ENCODE data around the gene ZNF534.

- TF ChIP-seq SREBF2 (CRISPR knock-in tag; IDR thresholded peaks at IDR 0.05), result no peak
- no peak for TF ChIP-seq ZNF263 (CRISPR knock-in tag; IDR thresholded peaks at IDR 0.05; ENCODE audit: borderline replicate concordance)
- no peak for TF ChIP-seq THRA (IDR thresholded peaks at IDR 0.05)
- no peak for TF ChIP-seq FOXP1 (CRISPR knock-in tag; IDR thresholded peaks at IDR 0.05)
- TF ChIP-seq ZBTB33 (CRISPR knock-in tag; IDR thresholded peaks at IDR 0.05), result no peak
- no peak for TF ChIP-seq RFX5 (IDR thresholded peaks at IDR 0.05; ENCODE audit: low read depth, low read length)
- no peak for TF ChIP-seq XRCC5 (IDR thresholded peaks at IDR 0.05; ENCODE audit: low read depth, low read length)
- TF ChIP-seq CEBPB (tag; IDR thresholded peaks at IDR 0.05), result no peak
- TF ChIP-seq ATF7 (IDR thresholded peaks at IDR 0.05), result no peak
- TF ChIP-seq NBN (IDR thresholded peaks at IDR 0.05; ENCODE audit: low read depth), result no peak
- TF ChIP-seq POLR2AphosphoS5 (IDR thresholded peaks at IDR 0.05; ENCODE audit: control insufficient read depth, insufficient read depth, low read depth, low read length), result no peak
- peak; percentile 67; the same call in 1 of the 2 replicates for TF ChIP-seq GABPB1 (CRISPR knock-in tag; IDR thresholded peaks at IDR 0.05)
- TF ChIP-seq SP1 (CRISPR knock-in tag; IDR thresholded peaks at IDR 0.05), result no peak
- no peak for TF ChIP-seq ZNF12 (CRISPR knock-in tag; IDR thresholded peaks at IDR 0.05)
Measured at GRCh38 chr19:52453324-52454094, 24.6 kb downstream of the ZNF534 start, which contains the start of gene ZNF578.
